ENCODE measurements around the gene TBC1D13. TPM values are rescaled to one million over a fixed set of nuclear protein-coding genes. Genes with fewer than 3 reads are reported as not detected.

The TBC1D13 gene
- total and polyA plus RNA-seq, 2 of the 13 experiments (the other 11 are each of a cell fraction or from before 2014, with no cell fraction given), result 17.9 to 19.7 TPM

DNA sequence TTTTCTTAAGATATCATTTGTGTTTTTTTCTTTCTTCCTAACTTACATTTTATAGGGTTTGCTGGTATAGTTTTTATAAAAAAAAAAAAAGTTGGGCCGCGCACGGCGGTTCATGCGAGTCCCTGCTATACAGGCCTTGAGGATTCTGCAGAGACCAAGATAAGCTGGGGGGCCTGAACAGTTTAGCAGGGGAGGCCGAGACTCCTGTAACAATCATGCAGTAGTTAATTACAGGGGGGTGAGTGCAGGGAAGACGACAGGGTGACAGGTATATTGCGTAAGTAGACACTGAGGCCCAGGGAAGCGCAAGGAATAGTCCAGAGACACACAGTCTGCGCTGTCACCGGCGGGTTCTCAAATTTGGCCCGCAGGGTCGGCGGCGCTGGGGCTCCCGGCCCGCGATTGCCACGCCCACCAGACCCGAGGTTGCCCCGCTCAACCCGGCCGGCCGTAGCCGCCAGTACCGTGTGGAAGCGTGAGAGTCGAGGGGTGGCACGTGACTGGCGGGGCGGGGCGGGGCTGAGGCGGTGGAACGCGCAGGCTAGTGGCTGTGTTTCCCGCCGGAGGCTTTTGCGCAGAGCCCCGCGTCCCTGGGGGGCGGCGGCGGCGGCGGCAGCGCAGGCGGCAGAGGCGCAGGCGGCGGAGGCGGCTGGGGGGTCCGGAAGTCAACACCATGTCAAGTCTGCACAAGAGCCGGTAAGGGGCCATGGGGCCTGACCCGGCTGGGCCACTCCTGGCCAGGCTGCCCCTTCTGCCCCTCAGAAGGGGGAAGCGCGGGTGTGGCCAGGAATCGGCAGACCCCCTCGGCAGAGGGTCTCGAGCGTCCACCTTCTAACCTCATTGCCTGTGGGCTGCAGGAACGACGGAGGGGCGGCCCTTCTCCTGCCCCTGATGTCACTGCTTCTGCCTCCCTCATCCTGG lies at the start of gene TBC1D13 (continued):
- TF ChIP-seq PRDM15 (CRISPR knock-in tag; IDR thresholded peaks at IDR 0.05), result no peak; the same call in 1 of the 2 replicates
- peak; percentile 40; the same call in 1 of the 2 replicates for TF ChIP-seq SOX13 (IDR thresholded peaks at IDR 0.05)
- peak in 1 of 2 experiments; percentile 65; a peak in 2 of 4 replicates for TF ChIP-seq SOX13 (CRISPR knock-in tag; conservative IDR thresholded peaks at IDR 0.05 in 1 of 2, IDR thresholded peaks at IDR 0.05 in 1 of 2)
- TF ChIP-seq PRMT3 (CRISPR knock-in tag; IDR thresholded peaks at IDR 0.05; ENCODE audit: borderline replicate concordance, low read depth), result no peak
- peak; percentile 72; the same call in 1 of the 2 replicates for TF ChIP-seq MEF2D (CRISPR knock-in tag; IDR thresholded peaks at IDR 0.05)
- peak; percentile 91 for TF ChIP-seq ZNF331 (CRISPR knock-in tag; IDR thresholded peaks at IDR 0.05)
- peak; percentile 49 for TF ChIP-seq HCFC1 (IDR thresholded peaks at IDR 0.05; ENCODE audit: low read depth, low read length)
- peak; percentile 82; the same call in 1 of the 2 replicates for TF ChIP-seq HDAC2 (CRISPR knock-in tag; IDR thresholded peaks at IDR 0.05)
- TF ChIP-seq RORA (CRISPR knock-in tag; IDR thresholded peaks at IDR 0.05), result no peak
- peak; percentile 96; the same call in 1 of the 2 replicates for TF ChIP-seq EEA1 (CRISPR knock-in tag; IDR thresholded peaks at IDR 0.05; ENCODE audit: borderline replicate concordance)
- TF ChIP-seq ATF2 (CRISPR knock-in tag; IDR thresholded peaks at IDR 0.05), result peak; percentile 64
- peak; percentile 63; the same call in 1 of the 2 replicates for TF ChIP-seq ZNF124 (CRISPR knock-in tag; IDR thresholded peaks at IDR 0.05)
- no peak for TF ChIP-seq NFIC (IDR thresholded peaks at IDR 0.05; ENCODE audit: low read length)
- TF ChIP-seq ZFP91 (CRISPR knock-in tag; IDR thresholded peaks at IDR 0.05; ENCODE audit: borderline replicate concordance), result peak; percentile 96
- TF ChIP-seq NCOR1 (IDR thresholded peaks at IDR 0.05; ENCODE audit: borderline replicate concordance, low read length), result peak; percentile 31; the same call in 1 of the 2 replicates
- peak; percentile 76 for TF ChIP-seq SMAD3 (CRISPR knock-in tag; IDR thresholded peaks at IDR 0.05)
- peak; percentile 98 for TF ChIP-seq ZNF451 (CRISPR knock-in tag; IDR thresholded peaks at IDR 0.05)
- no peak for TF ChIP-seq FIP1L1 (IDR thresholded peaks at IDR 0.05; ENCODE audit: borderline replicate concordance, insufficient read depth, low read depth, low read length)
- peak; percentile 71 for TF ChIP-seq PHF8 (CRISPR knock-in tag; IDR thresholded peaks at IDR 0.05)
- TF ChIP-seq ZNF414 (CRISPR knock-in tag; IDR thresholded peaks at IDR 0.05), result peak; percentile 60
- peak; percentile 98 for TF ChIP-seq ZFP82 (CRISPR knock-in tag; IDR thresholded peaks at IDR 0.05; ENCODE audit: borderline replicate concordance)
- TF ChIP-seq ZNF7 (CRISPR knock-in tag; IDR thresholded peaks at IDR 0.05), result peak; percentile 41; the same call in 1 of the 2 replicates
